GM06990 (cell line): ENCODE data around the gene KCND2.

Experiments
- DNase-seq: peaks from one replicate; pipeline ENCODE4 v3.0.0-alpha.2; 2011; ENCODE audit not compliant: insufficient read length; ENCODE audit errors: extremely low read depth
- H3K27me3 ChIP-seq: replicated peaks from 2 replicates; pipeline ENCODE4 v1.6.0; 2011; ENCODE audit warnings: low read length; ENCODE audit not compliant: control insufficient read depth, insufficient read depth
- H3K36me3 ChIP-seq: 2 replicates; pipeline ENCODE4 v1.5.1; 2011; ENCODE audit warnings: low read length; ENCODE audit not compliant: control insufficient read depth, insufficient read depth
- H3K4me3 ChIP-seq: replicated peaks from 2 replicates; pipeline ENCODE4 v1.5.1; 2011; ENCODE audit warnings: low read depth, mild to moderate bottlenecking, control low read depth, low read length
- TF ChIP-seq, protein P1 (sequence below): IDR thresholded peaks from 2 replicates; pipeline ENCODE4 v1.5.1; 2011; ENCODE audit warnings: low read length, control low read depth, mild to moderate bottlenecking, inconsistent platforms; ENCODE audit not compliant: insufficient read depth, poor library complexity, severe bottlenecking

KCND2 gene

DNA sequence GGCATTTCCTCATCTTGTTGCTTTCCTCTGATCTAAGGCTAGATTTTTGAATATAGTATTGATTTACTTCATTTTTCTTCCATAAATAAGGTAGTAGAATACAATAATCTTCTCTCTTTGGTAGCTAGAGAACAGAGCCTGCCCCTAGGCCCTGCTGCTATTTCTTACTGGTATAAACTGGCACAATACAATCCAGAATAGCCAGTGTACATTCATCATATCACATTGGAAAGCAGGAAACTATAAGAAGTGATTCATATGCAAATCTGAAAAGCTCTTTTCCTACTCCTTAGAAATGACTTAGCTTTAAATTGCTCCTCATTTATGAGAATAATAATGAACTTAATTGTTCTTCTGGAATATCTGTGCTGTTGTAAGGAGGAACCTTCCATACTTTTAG is 100.2 kb downstream of the KCND2 start:
- TF ChIP-seq, protein P1, sequence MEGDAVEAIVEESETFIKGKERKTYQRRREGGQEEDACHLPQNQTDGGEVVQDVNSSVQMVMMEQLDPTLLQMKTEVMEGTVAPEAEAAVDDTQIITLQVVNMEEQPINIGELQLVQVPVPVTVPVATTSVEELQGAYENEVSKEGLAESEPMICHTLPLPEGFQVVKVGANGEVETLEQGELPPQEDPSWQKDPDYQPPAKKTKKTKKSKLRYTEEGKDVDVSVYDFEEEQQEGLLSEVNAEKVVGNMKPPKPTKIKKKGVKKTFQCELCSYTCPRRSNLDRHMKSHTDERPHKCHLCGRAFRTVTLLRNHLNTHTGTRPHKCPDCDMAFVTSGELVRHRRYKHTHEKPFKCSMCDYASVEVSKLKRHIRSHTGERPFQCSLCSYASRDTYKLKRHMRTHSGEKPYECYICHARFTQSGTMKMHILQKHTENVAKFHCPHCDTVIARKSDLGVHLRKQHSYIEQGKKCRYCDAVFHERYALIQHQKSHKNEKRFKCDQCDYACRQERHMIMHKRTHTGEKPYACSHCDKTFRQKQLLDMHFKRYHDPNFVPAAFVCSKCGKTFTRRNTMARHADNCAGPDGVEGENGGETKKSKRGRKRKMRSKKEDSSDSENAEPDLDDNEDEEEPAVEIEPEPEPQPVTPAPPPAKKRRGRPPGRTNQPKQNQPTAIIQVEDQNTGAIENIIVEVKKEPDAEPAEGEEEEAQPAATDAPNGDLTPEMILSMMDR: no peak
- no peak for DNase-seq
- H3K27me3 ChIP-seq: no peaks in the 10 kb centered on the region
- H3K36me3 ChIP-seq: no peaks in the 10 kb centered on the region
- H3K4me3 ChIP-seq: no peak overlapping the region

GRCh38 chr7:120394595-120394994 is 121.6 kb downstream of the KCND2 start:
- DNase-seq: peak; percentile 34
- Histone ChIP-seq H3K36me3 (no peaks in the 10 kb centered on the region), H3K27me3 (no peaks in the 10 kb centered on the region), H3K4me3 (no peak overlapping the region)
- TF ChIP-seq, protein P1: no peak

DNA sequence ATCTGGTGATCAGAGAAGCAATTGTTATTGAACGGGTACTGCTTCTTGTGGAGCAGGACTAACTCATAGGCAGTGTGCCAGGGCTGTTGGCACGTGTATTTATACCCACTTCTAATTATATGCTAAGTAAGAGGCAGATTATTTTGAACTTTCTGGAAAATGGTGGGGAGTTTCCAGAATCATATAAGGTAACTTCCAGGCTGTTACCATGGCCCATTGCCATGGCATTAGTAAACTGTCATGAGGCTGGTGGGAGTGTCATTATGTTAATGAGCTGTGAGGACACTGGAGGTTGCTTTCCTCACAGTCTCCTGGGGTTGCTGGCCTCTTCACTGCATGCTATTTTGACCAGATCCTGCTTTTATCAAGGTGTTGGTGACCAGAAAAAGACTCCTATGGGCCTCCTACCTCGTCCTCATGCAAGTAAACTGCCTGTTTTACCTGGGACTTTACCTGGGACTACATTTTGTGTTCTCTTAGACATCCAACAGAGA is 122.6 kb downstream of the KCND2 start:
- Histone ChIP-seq H3K36me3 (no peaks in the 10 kb centered on the region), H3K27me3 (no peaks in the 10 kb centered on the region), H3K4me3 (peak overlapping the region; percentile 75)
- TF ChIP-seq, protein P1: no peak
- peak; percentile 49 for DNase-seq

GRCh38 chr7:120398284-120399000 is 125.5 kb downstream of the KCND2 start:
- DNase-seq: no peak
- TF ChIP-seq, protein P1: peak; percentile 7
- Histone ChIP-seq H3K4me3 (peak overlapping the region; percentile 75), H3K27me3 (no peaks in the 10 kb centered on the region), H3K36me3 (no peaks in the 10 kb centered on the region; the same call in 1 of the 2 replicates)

- peak; percentile 32 for DNase-seq
- H3K36me3 ChIP-seq: no peaks in the 10 kb centered on the region; the same call in 1 of the 2 replicates
- no peaks in the 10 kb centered on the region for H3K27me3 ChIP-seq
- TF ChIP-seq, protein P1: no peak
- peak overlapping the region; percentile 31 for H3K4me3 ChIP-seq
Observed at GRCh38 chr7:120400806-120401455, 128.0 kb downstream of the KCND2 start.
